Duodenal mucosa (tissue), 2 donors: ENCODE results near the gene KCNJ9.
"Not testable (repeated sequence)": the region's sequence is repeated elsewhere in the genome, so short reads cannot be mapped to it uniquely, and the experiment has no call there.

Source experiments
- H3K27ac ChIP-seq: one replicate; pipeline ENCODE4 v1.7.0; 2013; ENCODE audit warnings: low read depth, low read length
- H3K27me3 ChIP-seq, 2 donors: one replicate each; pipeline ENCODE4 v1.7.0; 2013; ENCODE audit warnings: low read length in 2 of 2, control low read depth in 1 of 2; ENCODE audit not compliant: insufficient read depth in 2 of 2, control insufficient read depth in 1 of 2
- H3K36me3 ChIP-seq, 2 donors: one replicate each; pipeline ENCODE4 v1.7.0; 2013; ENCODE audit warnings: low read length in 2 of 2, control low read depth in 1 of 2; ENCODE audit not compliant: insufficient read depth in 2 of 2, control insufficient read depth in 1 of 2
- H3K4me1 ChIP-seq, 2 donors: one replicate each; pipeline ENCODE4 v1.7.0; 2013; ENCODE audit warnings: low read length in 2 of 2, control low read depth in 1 of 2; ENCODE audit not compliant: insufficient read depth in 2 of 2, control insufficient read depth in 1 of 2
- H3K4me3 ChIP-seq, 2 donors: one replicate each; pipeline ENCODE4 v1.7.0; 2013; ENCODE audit warnings: low read length in 2 of 2, low read depth in 1 of 2
- H3K9ac ChIP-seq, 2 donors: one replicate each; pipeline ENCODE4 v1.7.0; 2013; ENCODE audit warnings: low read length in 2 of 2, low read depth in 1 of 2
- H3K9me3 ChIP-seq, 2 donors: one replicate each; pipeline ENCODE4 v1.7.0; 2013; ENCODE audit warnings: low read length in 2 of 2, control low read depth in 1 of 2; ENCODE audit not compliant: control insufficient read depth in 1 of 2

Gene KCNJ9

GRCh38 chr1:160101717-160102522 lies 20.6 kb downstream of the KCNJ9 start:
- H3K36me3 ChIP-seq: no peaks in the 10 kb centered on the region
- no peaks in the 10 kb centered on the region for H3K27me3 ChIP-seq
- H3K27ac ChIP-seq: no peak overlapping the region
- peaks cover 19 to 33% of the 10 kb centered on the region in 2 donors for H3K4me1 ChIP-seq
- no peak overlapping the region for H3K9ac ChIP-seq
- H3K9me3 ChIP-seq: no peaks in the 10 kb centered on the region
- no peak overlapping the region for H3K4me3 ChIP-seq

- Histone ChIP-seq H3K27me3 (no peaks in the 10 kb centered on the region), H3K36me3 (no peaks in the 10 kb centered on the region), H3K27ac (no peak overlapping the region), H3K4me3 (no peak overlapping the region), H3K4me1 (peaks cover 10 to 22% of the 10 kb centered on the region in 2 donors), H3K9ac (no peak overlapping the region), H3K9me3 (no peaks in the 10 kb centered on the region)
Measured at GRCh38 chr1:160103658-160104408, 22.5 kb downstream of the KCNJ9 start.

DNA sequence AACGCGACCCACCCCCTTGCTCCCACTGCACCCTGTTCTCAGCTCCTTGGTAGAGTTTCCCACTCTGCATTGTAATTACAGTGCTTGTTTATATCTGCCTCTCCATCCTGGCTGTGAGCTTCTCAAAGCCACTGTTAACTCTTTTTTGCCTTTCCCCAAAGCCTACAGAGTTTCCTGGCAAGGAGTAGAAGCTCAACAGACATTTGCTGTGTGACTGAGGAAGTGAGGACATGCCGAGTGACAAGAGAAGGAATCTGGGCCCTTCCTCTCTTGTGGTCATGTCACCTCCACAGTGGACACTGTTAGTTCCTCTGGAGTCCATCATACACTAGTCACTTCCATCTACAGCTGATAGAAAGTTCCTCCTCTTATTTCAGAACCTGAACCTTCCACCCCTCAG lies 23.1 kb downstream of the KCNJ9 start:
- Histone ChIP-seq H3K27me3 (no peaks in the 10 kb centered on the region), H3K9ac (no peak overlapping the region), H3K4me1 (peaks cover 6 to 18% of the 10 kb centered on the region in 2 donors), H3K9me3 (no peaks in the 10 kb centered on the region), H3K36me3 (no peaks in the 10 kb centered on the region), H3K4me3 (no peak overlapping the region), H3K27ac (no peak overlapping the region)

DNA sequence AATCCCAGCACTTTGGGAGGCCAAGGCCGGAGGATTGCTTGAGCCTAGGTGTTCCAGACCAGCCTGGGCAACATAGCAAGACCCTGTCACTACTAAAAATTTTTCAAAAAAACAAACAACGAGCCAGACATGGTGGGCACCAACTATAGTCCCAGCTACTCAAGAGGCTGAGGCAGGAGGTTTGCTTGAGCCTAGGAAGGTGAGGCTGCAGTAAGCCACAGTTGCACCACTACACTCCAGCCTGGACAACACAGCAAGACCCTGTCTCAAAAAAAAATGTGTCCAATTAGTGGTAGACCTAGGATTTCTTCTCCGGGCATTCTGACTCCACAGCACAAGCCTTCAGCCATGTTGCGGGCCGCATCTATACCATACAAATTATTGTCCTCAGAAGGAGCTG lies 23.8 kb downstream of the KCNJ9 start:
- Histone ChIP-seq H3K27ac (no peak overlapping the region), H3K36me3 (no peaks in the 10 kb centered on the region), H3K9ac (no peak overlapping the region), H3K4me3 (no peak overlapping the region), H3K4me1 (peaks cover 5 to 15% of the 10 kb centered on the region in 2 donors), H3K9me3 (no peaks in the 10 kb centered on the region), H3K27me3 (no peaks in the 10 kb centered on the region)

DNA sequence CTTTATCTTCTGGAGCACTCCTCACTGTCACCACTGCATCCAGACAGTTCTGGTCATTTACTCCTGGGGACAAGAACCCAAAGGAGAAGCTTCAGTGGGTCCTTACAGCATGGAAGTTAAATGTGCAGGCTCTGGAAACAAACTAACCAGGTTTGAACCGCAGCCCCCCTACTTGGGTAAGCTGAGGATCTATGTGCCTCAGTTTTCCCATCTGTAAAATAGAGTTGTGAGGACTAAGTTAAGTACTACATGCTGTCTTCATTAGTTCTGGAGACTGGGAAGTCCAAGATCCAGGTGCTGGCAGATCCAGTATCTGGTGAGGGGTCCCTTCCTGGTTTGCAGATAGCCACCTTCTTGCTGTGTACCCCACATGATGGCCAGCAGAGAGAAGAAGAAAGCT lies 26.2 kb downstream of the KCNJ9 start:
- Histone ChIP-seq H3K36me3 (no peaks in the 10 kb centered on the region), H3K27me3 (no peaks in the 10 kb centered on the region), H3K4me3 (no peak overlapping the region), H3K9ac (no peak overlapping the region), H3K9me3 (no peaks in the 10 kb centered on the region), H3K4me1 (peaks cover 0 to 8% of the 10 kb centered on the region in 2 donors), H3K27ac (no peak overlapping the region)

DNA sequence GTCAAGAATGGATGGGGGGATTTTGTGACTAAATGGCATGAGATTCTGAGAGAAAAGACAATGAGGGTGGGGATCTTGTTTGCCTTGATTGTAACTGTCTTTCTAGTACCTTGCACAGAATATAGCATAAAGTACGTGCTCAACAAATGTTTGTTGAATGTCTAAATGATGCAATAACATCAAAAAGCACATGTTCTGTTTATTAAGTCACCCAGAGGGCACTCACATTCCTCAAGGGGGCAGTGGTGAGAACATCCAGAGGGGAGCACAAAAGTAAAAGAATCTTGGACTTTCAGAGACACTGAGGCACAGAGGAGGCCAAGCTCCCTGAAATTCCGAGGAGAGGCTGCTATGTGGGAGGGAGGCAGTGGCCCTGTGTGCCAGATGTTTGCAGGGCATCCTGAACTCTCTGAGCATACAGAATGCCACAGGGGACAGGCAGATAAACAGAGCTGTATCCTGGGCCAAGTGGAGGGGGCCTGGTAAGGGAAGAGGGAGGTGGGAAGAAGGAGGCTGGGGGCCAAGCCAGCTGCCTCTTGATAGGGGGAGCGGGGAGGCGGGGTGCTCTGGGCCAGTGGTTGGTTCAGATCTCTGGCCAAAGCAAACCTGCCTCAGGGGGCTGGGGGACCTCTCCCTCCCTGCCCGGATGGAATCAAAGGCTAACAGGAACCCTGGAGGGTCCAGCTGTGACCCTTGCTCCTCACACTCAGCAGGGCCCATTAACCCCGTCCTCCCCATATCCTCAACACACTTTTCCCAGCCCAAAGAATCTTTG lies 27.7 kb downstream of the KCNJ9 start:
- Histone ChIP-seq H3K27me3 (no peaks in the 10 kb centered on the region), H3K27ac (no peak overlapping the region), H3K36me3 (no peaks in the 10 kb centered on the region), H3K9me3 (no peaks in the 10 kb centered on the region), H3K4me1 (peaks cover 0 to 4% of the 10 kb centered on the region in 2 donors), H3K9ac (no peak overlapping the region), H3K4me3 (no peak overlapping the region)

DNA sequence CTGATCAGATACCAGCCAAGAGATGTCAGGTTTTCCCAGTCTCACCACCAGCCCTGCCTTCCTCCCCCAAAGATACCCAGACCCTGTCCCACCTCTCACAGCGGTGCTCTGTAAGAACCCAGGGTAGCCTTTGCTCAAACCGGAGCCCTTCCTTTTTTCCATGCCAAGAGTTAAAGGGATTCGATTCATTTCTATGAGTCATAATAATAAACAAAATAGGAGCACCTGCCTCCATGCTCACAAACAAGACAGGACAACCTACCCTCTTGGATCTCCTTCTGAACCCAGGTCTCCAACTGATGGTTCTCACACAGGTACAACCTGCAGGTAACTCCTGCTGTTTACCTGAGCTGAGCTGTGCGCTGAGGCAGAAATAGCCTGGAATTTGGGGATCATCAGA lies 28.3 kb downstream of the KCNJ9 start:
- Histone ChIP-seq H3K27me3 (no peaks in the 10 kb centered on the region), H3K27ac (no peak overlapping the region), H3K9ac (no peak overlapping the region), H3K9me3 (no peaks in the 10 kb centered on the region), H3K36me3 (no peaks in the 10 kb centered on the region), H3K4me1 (no peaks in the 10 kb centered on the region), H3K4me3 (no peak overlapping the region)

DNA sequence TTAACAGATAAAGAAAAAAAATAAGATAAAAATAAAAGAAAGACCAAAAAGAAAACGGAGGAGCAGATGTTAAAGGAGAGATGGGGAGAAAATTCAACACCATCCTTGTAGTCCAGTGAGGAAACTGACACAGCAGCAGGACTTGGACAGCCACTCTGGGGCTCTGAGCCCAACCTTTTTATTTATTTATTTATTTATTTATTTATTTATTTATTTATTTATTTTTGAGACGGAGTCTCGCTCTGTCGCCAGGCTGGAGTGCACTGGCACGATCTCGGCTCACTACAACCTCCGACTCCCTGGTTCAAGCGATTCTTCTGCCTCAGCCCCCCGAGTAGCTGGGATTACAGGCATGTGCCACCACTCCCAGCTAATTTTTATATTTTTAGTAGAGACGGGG lies 30.1 kb downstream of the KCNJ9 start:
- not testable (repeated sequence) for H3K4me3 ChIP-seq, H3K27ac ChIP-seq, H3K36me3 ChIP-seq, H3K27me3 ChIP-seq, H3K9ac ChIP-seq, H3K4me1 ChIP-seq, H3K9me3 ChIP-seq

DNA sequence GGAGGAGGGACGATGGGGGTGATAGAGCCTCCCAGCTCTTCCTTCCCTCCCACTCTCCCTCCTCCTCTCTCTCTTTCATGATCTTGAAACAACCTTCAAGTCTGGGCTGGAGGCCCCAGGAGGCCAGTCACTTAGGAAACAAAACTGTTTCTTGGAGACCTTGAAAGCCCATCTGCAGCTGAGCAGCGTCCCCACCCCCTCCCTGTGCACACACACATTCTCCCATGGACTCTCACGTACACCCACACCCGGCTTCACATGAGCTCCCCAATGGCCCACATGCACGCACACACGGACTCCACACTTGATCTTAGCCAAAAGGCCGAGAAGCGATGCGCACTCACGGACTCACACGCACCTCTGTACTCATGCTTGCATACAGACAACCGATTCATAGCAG lies 31.0 kb downstream of the KCNJ9 start:
- Histone ChIP-seq H3K4me3 (no peak overlapping the region), H3K9me3 (no peaks in the 10 kb centered on the region), H3K4me1 (no peaks in the 10 kb centered on the region), H3K27me3 (no peaks in the 10 kb centered on the region), H3K9ac (no peak overlapping the region), H3K27ac (no peak overlapping the region), H3K36me3 (no peaks in the 10 kb centered on the region)

GRCh38 chr1:160113407-160113806 lies 32.1 kb downstream of the KCNJ9 start:
- H3K27me3 ChIP-seq: no peaks in the 10 kb centered on the region
- no peak overlapping the region for H3K4me3 ChIP-seq
- no peaks in the 10 kb centered on the region for H3K4me1 ChIP-seq
- H3K9me3 ChIP-seq: no peaks in the 10 kb centered on the region
- no peaks in the 10 kb centered on the region for H3K36me3 ChIP-seq
- no peak overlapping the region for H3K9ac ChIP-seq
- no peak overlapping the region for H3K27ac ChIP-seq
